Colonic mucosa (tissue), 4 donors: ENCODE results near the gene SLC27A1. TPM values are rescaled to one million over a fixed set of nuclear protein-coding genes. Genes with fewer than 3 reads are reported as not detected.

ENCODE experiments used
- DNase-seq: peaks from one replicate; pipeline ENCODE4 v3.0.0-alpha.2; 2020
- H3K27ac ChIP-seq: fragments of 200-600 bp; one replicate; pipeline ENCODE4 v1.8.0; 2021
- H3K27me3 ChIP-seq: fragments of 200-600 bp; one replicate; pipeline ENCODE4 v1.8.0; 2021
- H3K36me3 ChIP-seq: fragments of 200-600 bp; one replicate; pipeline ENCODE4 v1.8.0; 2021
- H3K4me1 ChIP-seq: fragments of 200-600 bp; one replicate; pipeline ENCODE4 v1.8.0; 2021; ENCODE audit warnings: mild to moderate bottlenecking
- H3K4me3 ChIP-seq: fragments of 200-600 bp; one replicate; pipeline ENCODE4 v1.8.0; 2021
- H3K9ac ChIP-seq, 2 donors: one replicate each; pipeline ENCODE4 v1.7.0; 2013; ENCODE audit warnings: control low read depth in 2 of 2, low read depth in 2 of 2, low read length in 2 of 2
- H3K9me3 ChIP-seq: fragments of 200-600 bp; one replicate; pipeline ENCODE4 v1.8.0; 2021
- CTCF ChIP-seq: fragments of 200-600 bp; IDR thresholded peaks from one replicate; pipeline ENCODE4 v1.8.0; 2022; ENCODE audit warnings: antibody characterized with exemption, mild to moderate bottlenecking
- intact Hi-C: fragments of 100-400 bp; cut with DNase I; formaldehyde crosslinking; loops from one replicate; pipeline ENCODE4 v1.14.1; 2022
- total RNA-seq, 2 donors: library from RNA; stranded (reverse); fragmentation: NEBNext Ultra II Directional in 1 of 2; extraction: Animal tissue kit (Norgen Biotek cat#: 25700) in 1 of 2; gene quantifications; one replicate each; pipeline ENCODE4 v1.2.1, GENCODE V29; 2021
- donor health status: healthy.
- donor health status: DM: no; HTN: no; CAD: no.
- donor health status: DM: no; HTN: no; CAD: no.

SLC27A1 gene
- total RNA-seq = 1 to 10 TPM; 4.2 to 5.1 TPM

- no peaks in the 10 kb centered on the region for H3K36me3 ChIP-seq
- DNase-seq = peak; percentile 98
- TF ChIP-seq CTCF = no peak
- H3K4me3 ChIP-seq = peak within 1 kb of the TSS; percentile 66
- H3K27ac ChIP-seq = peak within 1 kb of the TSS; percentile 68
- no peaks in the 10 kb centered on the region for H3K27me3 ChIP-seq
- no peaks in the 10 kb centered on the region for H3K4me1 ChIP-seq
- intact Hi-C loops = no loop called here
- H3K9ac ChIP-seq = peak within 1 kb of the TSS; percentile 73 to 83
- H3K9me3 ChIP-seq = no peaks in the 10 kb centered on the region
Observed at GRCh38 chr19:17470068-17470841, at the start of gene SLC27A1. TSS of gene SLC27A1 (plus strand) at chr19:17470524. CDS start at chr19:17470541, 17 bp downstream.

- no peak overlapping the region for H3K4me3 ChIP-seq
- no peaks in the 10 kb centered on the region for H3K9me3 ChIP-seq
- intact Hi-C loops = no loop called here
- H3K27ac ChIP-seq = no peak overlapping the region
- no peaks in the 10 kb centered on the region for H3K27me3 ChIP-seq
- H3K4me1 ChIP-seq = peaks cover 4% of the 10 kb centered on the region
- TF ChIP-seq CTCF = no peak
- DNase-seq = no peak
- no peaks in the 10 kb centered on the region for H3K36me3 ChIP-seq
- H3K9ac ChIP-seq = no peak overlapping the region
Observed at GRCh38 chr19:17421942-17422341, 48.4 kb upstream of the SLC27A1 start.

GRCh38 chr19:17423429-17424208 lies 46.7 kb upstream of the SLC27A1 start:
- intact Hi-C loops = no loop called here
- H3K4me3 ChIP-seq = no peak overlapping the region
- no peak for DNase-seq

GRCh38 chr19:17424743-17425365 lies 45.5 kb upstream of the SLC27A1 start:
- Histone ChIP-seq H3K27me3 (no peaks in the 10 kb centered on the region), H3K9ac (no peak overlapping the region), H3K27ac (no peak overlapping the region), H3K4me1 (peaks cover 4% of the 10 kb centered on the region), H3K36me3 (no peaks in the 10 kb centered on the region), H3K4me3 (no peak overlapping the region), H3K9me3 (no peaks in the 10 kb centered on the region)
- peak; percentile 26 for DNase-seq
- intact Hi-C loops = no loop called here
- no peak for TF ChIP-seq CTCF

More at GRCh38 chr19:17423429-17424208, 46.7 kb upstream of the SLC27A1 start:
- no peaks in the 10 kb centered on the region for H3K36me3 ChIP-seq
- H3K27ac ChIP-seq = no peak overlapping the region
- TF ChIP-seq CTCF = no peak
- H3K27me3 ChIP-seq = no peaks in the 10 kb centered on the region
- peaks cover 4% of the 10 kb centered on the region for H3K4me1 ChIP-seq
- H3K9me3 ChIP-seq = no peaks in the 10 kb centered on the region
- no peak overlapping the region for H3K9ac ChIP-seq

- Histone ChIP-seq H3K4me3 (no peak overlapping the region), H3K27ac (no peak overlapping the region), H3K27me3 (no peaks in the 10 kb centered on the region), H3K36me3 (no peaks in the 10 kb centered on the region), H3K9ac (no peak overlapping the region), H3K9me3 (no peaks in the 10 kb centered on the region), H3K4me1 (no peaks in the 10 kb centered on the region)
- no peak for TF ChIP-seq CTCF
- intact Hi-C loops = no loop called here
- DNase-seq = no peak
Observed at GRCh38 chr19:17429641-17430113, 40.6 kb upstream of the SLC27A1 start.
